HG03045 (cell line): ENCODE data around the gene MCEMP1.
A peak's percentile ranks its signal among the peaks of the same experiment; 100 is the strongest.

Experiments used
- ATAC-seq: cut with Tn5 transposase; IDR thresholded peaks from one replicate; pipeline ENCODE4 v1.9.1; 2021; ENCODE audit warnings: mild to moderate bottlenecking, moderate library complexity; ENCODE audit not compliant: unreplicated experiment

The MCEMP1 gene

DNA sequence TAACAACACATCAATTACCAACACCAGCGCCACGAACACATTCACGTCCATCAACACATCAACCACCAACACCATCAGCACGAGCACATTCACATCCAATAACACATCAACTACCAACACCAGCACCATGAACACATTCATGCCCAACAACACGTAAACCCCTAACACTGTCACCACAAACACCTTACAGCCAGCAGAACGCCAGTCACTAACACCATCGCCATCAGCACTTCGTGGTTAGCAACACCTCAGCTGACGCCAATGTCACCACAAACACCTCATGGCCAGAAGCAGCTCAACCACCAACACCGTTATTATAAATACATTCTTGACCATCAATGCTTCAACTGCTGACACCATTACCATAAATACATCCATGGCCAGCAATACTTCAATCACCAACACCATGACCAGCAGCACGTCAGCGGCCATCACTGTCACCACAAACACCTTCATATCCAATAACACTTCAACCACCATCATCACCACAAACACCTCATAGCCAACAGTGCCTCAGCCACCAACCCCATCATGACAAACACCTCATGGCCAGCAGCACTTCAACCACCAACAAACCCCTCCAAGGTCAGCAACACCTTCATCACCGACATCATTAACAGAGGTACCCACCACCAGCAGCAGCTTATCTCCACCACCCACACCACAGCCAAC lies 15.7 kb downstream of the MCEMP1 start:
- no peak for ATAC-seq

DNA sequence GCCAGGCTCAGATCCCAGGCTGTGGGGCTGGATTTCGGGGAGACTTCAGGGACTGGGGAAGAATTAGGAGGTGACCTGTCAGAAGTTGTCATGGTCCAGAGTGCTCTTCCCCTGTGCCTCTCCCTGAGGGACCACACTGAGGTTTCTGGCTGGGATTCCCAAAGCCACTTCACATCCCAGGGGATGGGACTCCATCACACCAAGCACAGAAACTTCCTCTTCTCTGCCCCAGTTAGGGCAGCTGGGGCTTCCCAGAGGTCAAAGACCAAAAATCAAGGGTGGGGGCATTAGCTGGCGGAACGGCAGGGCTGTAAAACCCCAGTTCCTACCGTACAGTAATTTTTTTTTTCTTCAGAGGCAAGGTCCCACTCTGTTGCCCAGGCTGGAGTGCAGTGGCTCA lies 17.6 kb downstream of the MCEMP1 start:
- no peak for ATAC-seq

DNA sequence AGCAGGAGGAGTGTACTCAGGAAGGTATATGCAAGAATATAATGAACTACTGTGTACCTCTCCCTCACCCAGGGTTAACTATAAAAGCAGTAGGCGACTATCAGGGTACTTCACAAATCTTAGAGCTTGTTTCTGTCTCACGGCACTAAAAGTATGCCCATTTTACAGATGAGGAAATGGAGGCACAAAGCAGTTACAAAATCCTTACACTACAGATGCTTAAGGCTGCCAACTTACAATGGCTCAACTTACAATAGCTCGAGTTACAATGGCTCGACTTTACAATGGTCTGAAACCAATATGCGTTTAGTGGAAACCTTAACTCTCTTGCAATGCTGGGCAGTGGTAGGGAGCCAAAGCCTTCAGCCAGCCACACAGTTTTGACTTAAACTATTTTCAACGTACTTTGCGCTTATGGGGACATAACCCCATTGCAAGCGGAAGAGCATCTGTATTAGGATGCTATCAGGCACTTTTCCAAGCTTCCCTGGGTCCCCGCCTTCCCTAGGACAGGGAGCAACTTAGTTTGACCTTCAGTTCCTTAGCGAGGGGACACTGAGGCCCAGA lies 20.9 kb downstream of the MCEMP1 start:
- ATAC-seq, result no peak

DNA sequence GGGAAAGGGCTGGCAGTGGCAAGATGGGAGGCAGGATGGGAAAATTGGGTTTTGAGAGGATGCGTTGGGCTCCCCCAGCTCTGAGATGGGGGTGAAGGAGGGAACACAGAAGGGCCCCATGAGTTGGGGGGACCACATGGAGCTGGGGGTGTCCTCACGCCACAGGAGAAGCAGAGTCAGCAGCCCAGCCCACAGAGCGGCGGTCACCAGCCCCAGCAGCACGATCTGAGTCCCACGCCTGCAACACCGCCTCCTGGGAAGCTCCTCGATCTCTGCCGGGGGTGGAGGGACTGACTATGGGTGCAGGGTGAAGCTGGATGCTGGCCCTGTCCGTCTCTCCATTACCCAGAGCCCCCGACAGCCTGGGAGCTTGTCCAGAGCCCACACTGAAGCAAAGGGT lies 21.7 kb downstream of the MCEMP1 start:
- no peak for ATAC-seq

DNA sequence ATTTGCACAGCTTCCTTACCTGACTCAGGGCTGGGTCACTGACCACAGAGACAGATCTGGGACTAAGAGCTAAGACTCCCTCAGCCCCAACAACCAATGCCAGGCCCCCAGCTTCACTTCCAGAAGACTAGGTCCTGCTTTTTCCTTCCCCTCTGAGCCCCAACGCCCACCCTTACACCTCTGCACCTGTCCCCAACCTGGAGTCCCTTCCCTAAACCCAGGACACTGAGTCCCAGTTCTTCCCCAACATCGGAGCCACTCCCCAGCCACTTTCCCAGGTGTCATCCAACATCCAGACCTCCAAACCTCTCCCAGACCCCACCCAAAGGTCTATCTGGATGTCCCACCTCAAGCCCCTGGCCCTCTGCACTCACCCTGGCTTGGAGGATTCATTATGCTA lies 22.1 kb downstream of the MCEMP1 start:
- ATAC-seq, result no peak

DNA sequence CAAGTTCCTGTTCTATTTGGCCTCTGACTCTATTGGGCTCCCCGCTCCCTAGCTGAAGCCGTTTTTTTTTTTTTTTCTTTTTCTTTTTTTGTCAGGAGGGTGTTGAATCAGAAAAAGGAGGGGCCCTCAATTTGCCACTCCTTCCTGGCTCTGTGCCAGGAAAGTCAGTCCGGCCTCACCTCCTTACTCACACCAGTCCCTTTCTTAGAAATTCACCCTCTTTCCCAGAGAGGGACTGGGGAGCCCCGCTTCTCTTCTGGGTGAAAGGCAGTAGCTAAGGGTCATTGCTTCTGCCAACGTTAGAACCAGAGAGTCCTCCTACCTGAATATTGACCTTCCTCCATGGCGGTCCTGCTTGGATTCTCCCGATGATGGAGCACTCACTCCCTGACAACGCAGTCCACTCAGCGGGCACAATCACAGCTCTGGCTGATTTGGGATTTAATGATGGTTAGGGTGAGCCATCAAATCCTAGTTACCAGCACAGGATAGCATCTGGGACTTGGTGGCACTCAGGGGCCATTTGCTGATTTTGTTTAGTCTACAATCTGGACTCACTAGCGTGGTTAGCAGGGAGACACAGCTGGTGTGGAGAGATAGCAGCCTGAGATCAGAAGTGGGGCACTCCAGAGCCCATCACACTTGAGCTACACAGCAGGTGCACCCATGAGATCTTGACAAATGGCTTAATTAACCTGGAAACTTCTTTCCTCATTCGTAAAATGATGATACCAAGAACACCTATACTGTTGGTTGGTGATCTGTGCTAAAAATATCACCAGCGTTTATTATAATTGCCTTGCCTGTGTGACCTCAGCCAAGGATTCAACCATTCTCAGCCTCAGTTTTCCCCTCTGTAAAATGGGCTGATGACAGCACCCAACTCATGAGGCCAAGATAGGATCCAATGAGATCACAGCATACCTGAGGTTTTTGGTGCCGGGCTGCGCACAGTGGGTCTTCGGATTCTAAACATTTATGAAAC lies 22.8 kb downstream of the MCEMP1 start:
- no peak for ATAC-seq

DNA sequence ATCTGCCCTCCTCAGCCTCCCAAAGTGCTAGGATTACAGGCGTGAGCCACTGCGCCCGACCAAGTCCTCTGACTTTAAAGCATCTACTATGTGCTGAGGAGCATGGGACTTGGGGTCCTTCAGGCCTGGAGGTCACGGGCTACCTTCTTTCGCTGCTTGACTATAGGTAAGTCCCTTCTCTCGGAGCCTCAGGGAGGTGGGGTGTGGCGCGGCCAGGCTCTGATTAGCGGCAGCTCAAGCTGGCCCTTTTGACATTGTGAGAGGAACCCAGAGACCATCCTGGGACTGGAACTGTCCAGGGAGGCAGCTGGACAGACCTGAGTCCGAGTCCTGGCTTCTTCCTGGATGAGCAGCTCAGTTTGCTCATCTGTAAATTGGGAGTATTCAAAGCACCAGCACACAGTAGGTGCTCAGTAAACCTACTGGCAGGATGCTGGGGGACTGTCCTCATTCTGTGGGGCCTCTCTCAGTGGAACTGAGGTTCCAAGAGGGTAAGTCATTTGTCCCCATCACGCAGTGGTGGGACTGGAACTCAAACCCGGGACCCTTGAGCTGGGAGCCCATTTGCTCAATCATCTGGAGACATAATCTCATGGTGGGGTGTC lies 24.3 kb downstream of the MCEMP1 start:
- ATAC-seq, result no peak

DNA sequence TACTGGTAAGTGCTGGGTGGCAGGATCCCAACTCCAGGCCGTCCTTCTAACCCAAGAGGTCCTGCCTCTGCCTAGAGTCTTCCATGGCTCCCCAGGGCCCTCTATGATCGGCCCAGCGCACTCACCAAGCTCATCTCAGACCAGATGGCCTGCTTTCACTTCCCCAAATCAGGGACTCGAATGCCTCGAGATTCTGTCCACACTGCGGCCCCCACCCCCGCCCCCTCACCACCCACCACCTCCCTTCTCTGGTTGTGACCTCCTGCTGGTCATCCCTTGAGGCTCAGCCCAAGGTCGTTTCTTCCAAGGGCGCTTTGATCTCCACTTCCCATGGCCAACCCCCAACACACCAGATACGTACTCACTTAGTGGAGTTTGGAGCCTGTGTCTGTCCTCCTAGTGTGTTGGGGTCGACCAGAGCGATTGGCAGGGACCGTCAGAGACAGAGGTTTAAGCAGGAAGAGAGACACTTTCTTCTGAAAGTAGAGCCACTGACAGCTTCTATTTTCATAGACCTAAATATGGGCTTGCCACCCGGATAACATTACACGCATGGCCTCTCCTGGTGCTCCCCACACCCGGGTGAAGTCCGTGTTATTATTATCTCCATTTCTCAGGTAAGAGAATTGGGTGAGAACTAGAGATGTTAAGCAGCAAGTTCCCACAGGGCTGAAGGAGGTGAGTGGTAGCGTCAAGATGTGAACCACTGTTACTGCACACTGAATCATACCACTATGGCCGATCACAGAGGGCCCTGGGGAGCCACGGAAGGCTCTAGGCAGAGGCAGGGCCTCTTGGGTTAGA lies 25.0 kb downstream of the MCEMP1 start, which contains the start of gene FCER2:
Gene FCER2, minus strand, starts transcription at position 478 of the 804 bp plus-strand sequence. CDS start 2,371 bp downstream, outside the sequence.
- peak; percentile 52 for ATAC-seq

DNA sequence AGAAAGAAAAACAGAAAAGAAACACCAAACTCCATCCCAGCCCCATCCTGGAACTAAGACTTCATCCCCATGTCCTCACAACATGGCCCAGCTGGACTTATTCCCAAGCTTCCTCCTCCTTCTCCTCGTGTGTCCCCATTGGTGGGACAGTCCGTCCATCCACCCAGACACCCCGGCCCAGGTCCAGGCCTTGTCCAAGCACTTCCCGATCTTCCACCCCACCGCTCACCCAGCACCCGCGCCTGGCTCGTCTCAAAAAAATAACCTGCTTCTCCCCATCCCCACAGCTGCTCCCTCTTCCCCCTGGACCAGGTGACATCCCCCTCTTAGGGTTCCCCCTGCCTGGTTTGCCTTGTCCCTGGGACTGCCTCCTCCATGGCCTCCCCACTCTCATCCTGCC lies 26.4 kb downstream of the MCEMP1 start:
- ATAC-seq, result no peak

DNA sequence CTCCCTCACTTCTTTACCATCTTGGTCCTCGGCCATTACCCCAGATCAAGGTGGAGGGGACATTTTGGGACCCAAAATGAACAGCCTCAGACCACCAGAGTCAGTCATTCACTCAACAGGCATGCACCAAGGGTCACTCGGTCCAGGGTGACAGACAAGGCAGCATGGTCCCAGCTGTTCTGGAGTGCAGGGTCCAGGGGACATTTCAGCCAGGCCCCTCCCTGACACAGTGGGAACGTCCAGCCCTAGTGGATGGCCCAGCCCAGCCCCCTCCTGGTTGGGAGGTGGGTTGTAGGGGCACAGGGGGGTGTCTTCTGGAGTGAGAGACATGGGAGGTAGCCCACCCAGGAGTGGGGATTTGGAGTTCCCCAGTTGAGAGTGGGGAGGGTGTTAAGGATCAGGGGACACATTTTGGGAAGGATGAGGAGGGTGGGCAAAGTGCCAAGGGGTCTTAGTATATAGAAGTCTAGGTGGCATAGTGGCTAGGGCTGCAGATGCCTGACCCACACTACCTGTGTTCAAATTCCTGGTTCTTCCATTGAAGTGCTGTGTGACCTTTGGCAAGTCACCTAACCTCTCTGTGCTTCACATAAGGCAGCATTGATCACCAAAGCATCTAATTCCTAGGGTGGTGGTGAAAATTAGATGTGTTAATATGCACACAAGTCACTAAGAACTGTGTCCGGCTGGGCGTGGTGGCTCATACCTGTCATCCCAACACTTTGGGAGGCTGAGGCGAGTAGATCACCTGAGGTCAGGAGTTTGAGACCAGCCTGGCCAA lies 27.6 kb downstream of the MCEMP1 start:
- no peak for ATAC-seq

DNA sequence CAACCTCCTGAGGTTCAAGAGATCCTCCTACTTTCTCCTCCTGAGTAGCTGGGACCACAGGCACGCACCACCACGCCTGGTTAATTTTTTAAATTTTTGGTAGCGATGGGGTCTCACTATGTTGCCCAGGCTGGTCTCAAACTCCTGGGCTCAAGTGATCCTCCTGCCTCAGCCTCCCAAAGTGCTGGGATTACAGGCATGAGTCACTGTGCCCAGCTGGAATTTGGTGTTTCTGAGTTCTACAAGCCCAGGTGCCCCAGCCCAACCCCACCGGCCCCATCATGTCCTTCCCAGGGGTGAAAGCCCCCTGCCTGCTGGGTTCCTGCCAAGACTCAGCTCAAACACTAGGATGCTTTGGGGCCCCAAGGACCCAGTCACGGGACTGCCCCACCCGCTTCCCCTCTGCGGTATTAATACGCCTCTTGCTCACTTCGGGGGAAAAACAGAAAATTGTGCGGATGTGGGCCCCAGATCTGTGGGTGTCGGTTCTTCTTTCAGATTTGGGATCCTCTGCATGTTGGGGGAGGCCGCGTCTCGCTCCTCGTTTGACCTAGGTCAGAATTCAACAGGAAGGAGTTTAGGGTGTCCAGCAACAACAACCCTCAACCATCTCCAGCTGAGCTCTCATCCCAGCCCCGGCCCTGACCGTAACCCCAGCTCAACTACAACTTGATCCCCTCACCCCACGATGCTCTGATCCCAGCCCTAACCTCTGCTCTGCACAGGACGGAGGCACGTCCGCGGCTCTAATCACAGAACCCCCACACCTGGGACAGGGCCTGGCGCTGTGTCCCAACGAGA lies 28.7 kb downstream of the MCEMP1 start:
- no peak for ATAC-seq

DNA sequence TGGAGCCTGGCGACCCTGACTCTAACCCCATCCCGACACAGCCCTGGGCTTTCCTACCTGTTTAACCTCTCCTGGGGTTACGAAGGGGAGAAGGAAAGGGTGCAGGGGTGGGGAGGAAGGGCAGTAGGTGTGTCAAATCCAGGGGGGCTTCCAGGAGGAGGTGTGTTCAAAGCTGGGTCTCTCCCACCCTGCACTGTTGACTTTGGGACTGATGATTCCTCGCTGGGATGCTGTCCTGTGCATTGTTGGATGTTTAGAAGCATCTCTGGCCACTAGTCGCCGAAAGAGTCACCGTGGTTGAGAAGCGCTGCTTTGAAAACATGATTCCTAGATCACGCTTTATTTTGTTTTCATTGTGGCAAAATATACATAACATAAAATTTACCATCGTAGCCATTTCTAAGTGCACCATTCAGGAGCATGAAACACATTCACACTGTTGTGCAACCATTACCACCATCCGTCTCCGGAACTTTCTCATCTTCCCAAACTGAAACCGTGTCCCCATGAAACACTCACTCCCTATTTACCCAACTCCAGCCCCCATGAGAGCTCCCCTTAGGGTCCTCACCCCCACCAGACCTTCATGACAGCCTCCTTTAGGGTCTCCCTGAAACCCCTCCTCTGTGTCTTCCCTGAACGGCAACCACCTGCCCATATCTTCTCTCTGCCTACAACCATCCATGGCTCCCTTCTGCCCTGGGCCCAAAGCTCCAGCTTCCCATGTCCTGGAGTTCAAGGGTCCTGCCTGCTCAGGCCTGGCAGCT lies 29.5 kb downstream of the MCEMP1 start:
- no peak for ATAC-seq

DNA sequence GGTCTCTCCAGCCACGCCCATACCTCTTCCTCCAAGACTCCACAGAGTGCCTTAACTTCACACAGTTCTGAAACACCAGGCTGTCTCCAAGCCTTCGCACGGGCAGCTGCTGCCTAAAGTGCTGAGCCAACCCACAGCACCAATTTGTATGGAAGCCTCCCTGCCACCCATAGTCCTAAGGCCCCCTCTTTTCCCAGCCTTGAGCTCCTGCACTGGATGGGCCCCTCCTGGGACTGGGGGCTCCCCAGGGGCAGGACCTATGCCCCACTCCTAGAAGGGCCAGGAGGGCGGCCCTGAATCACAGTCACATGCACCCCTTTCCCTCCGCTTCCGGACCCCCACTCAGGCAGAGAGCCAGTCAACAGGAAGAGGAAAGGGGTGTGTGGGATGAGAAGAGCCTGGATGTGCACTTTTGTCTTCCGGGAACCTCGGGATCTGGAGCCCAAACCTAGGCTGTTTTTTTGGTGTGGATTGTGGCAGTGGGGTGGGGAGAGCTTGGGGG lies 30.1 kb downstream of the MCEMP1 start:
- ATAC-seq, result no peak

DNA sequence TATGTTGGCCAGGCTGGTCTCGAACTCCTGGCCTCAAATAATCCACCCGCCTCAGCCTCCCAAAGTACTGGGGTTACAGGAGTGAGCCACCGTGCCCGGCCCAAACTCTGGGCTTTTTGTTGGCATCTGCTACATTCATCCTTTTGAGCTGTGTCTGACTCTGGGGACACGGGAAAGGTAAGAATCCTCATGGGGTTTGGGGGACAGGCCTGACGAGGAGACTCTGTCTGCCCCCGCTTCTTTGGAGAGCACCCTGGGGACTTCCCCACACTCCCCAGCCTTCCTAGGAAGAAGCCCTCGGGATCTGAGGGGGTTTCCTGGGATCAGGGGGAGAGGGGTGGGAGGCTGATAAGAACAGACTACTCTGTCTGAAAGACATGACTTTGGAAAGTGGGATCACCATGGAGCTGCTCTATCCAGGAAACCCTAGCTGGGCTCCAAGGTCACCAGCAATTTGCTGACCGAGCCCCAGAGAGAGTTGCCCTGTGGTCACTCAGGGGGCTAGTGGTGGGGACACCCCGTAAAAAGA lies 33.1 kb downstream of the MCEMP1 start:
- no peak for ATAC-seq

DNA sequence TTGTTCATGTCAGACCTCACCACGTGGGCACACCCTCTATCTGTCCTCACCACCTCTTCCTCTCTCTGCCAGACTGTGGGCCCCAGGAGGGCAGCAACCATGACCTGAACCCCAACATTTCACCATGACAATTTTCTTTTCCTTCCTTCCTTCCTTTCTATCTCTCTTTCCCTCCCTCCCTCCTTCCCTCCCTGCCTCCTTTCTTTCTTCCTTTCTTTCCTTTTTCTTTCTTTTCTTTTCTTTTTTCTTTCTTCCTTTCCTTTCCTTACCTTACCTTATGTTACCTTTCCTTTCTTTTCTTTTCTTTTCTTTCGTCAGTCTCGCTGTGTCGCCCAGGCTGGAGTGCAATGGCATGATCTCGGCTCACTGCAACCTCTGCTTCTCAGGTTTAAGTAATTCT lies 33.7 kb downstream of the MCEMP1 start:
- no peak for ATAC-seq

DNA sequence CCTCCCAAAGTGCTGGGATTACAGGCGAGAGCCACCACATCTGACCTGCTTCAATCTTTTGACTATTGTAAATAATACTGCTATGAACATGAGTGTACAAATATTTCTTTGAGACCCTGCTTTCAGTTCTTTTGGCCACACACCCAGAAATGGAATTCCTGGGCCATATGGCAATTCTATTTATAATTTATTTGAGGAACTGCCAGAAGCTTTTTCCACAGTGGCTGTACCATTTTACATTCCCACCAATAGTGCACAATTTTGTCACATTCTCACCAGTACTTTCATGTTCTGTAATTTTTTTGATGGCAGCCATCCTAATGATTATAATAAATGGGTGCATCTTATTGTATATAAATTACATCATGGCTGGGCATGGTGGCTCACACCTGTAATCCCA lies 38.8 kb downstream of the MCEMP1 start:
- ATAC-seq, result no peak

DNA sequence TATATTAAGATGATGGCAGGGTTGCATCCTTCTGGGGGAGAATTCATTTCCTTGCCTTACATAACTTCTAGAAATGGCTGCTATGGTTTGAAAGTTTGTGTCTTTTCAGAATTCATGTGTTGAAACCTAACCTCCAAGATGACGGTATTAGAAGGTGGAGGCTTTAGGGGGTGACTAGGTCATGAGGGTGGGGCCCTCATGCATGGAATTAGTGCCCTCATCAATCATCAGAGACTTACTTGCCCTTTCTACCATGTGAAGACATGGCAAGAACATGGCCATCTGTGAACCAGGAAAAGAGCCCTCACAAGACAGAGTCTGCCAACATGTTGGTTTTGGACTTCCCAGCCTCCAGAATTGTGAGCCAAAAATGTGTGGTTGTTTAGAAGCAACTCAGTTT lies 39.9 kb downstream of the MCEMP1 start:
- ATAC-seq, result no peak

DNA sequence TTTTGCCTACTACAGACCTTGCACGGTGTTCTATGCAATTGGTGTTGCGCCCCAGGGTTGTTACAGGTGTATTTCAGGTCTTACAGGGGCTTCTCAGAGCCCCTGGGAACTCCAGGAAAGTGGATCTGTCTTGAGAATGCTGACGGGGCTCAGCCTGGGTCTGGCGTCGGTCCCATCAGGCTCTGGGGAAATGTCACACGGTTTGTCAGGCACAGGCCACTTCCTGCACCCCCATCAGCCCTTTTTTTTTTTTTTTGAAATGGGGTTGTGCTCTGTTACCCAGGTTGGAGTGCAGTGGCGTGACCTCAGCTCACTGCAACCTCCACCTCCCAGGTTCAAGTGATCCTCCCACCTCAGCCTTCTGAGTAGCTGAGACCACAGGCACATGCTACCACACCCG lies 41.8 kb downstream of the MCEMP1 start:
- no peak for ATAC-seq
